GM13977 (cell line): ENCODE measurements around the gene PCBD1.

Experiments
- DNase-seq: peaks from one replicate; pipeline ENCODE4 v3.0.0; 2012; ENCODE audit warnings: low spot score
- in situ Hi-C: fragments of 300-500 bp; cut with MboI; formaldehyde crosslinking; loops from one replicate; pipeline ENCODE4 v1.12.0; 2022; ENCODE audit warnings: low sequenced_read_pairs, low pct_unique_long_range_greater_than_20kb, mixed read lengths, inconsistent platforms; ENCODE audit not compliant: unreplicated experiment
- TF ChIP-seq, protein P1 (sequence below): IDR thresholded peaks from 2 replicates; pipeline ENCODE4 v1.5.1; 2012; ENCODE audit warnings: mild to moderate bottlenecking, control low read depth; ENCODE audit not compliant: insufficient read depth; ENCODE audit errors: extremely low read depth, missing control alignments

PCBD1 gene

DNA sequence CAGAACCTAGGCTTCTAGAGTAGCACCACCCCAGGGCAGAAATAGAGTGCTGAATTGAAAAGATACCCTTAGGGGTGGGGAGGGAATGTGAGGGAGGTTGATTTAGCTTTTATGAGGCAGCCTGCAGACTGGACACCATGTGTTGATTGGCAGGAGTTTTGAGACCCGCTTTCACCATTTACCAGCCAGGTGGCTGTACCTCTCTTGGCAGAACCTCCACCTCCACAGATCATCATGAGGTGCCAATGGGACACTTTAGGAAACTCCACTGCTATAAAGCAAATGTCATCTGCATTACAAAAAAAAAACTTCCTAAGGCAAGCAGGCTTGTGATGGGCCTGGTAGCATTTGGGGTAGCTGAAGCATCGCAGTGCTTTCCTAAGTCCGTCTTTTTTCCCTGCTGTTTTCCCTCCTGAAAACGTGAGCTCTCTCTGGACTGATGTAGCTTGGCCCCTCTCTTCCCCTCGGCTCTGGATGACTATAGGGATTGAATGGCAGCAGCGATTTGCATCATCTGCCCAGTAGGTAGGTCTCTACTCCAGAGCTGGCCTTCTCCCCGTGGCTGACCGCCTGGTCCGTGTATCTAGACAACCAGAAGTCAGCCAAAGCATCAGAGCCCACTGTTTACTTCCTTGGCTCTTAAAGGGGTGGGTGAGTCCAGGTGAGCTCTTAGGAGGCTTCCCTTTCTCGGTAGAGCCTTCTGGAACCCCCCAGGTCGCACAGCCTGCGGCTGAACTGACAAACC, 1.3 kb downstream of the PCBD1 start:
- in situ Hi-C loops, result loop anchor here (25.0 kb wide), 1 partner anchor 325 kb away; no protein-coding TSS in a partner anchor
- no peak for DNase-seq
- TF ChIP-seq, protein P1, sequence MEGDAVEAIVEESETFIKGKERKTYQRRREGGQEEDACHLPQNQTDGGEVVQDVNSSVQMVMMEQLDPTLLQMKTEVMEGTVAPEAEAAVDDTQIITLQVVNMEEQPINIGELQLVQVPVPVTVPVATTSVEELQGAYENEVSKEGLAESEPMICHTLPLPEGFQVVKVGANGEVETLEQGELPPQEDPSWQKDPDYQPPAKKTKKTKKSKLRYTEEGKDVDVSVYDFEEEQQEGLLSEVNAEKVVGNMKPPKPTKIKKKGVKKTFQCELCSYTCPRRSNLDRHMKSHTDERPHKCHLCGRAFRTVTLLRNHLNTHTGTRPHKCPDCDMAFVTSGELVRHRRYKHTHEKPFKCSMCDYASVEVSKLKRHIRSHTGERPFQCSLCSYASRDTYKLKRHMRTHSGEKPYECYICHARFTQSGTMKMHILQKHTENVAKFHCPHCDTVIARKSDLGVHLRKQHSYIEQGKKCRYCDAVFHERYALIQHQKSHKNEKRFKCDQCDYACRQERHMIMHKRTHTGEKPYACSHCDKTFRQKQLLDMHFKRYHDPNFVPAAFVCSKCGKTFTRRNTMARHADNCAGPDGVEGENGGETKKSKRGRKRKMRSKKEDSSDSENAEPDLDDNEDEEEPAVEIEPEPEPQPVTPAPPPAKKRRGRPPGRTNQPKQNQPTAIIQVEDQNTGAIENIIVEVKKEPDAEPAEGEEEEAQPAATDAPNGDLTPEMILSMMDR, result no peak

DNA sequence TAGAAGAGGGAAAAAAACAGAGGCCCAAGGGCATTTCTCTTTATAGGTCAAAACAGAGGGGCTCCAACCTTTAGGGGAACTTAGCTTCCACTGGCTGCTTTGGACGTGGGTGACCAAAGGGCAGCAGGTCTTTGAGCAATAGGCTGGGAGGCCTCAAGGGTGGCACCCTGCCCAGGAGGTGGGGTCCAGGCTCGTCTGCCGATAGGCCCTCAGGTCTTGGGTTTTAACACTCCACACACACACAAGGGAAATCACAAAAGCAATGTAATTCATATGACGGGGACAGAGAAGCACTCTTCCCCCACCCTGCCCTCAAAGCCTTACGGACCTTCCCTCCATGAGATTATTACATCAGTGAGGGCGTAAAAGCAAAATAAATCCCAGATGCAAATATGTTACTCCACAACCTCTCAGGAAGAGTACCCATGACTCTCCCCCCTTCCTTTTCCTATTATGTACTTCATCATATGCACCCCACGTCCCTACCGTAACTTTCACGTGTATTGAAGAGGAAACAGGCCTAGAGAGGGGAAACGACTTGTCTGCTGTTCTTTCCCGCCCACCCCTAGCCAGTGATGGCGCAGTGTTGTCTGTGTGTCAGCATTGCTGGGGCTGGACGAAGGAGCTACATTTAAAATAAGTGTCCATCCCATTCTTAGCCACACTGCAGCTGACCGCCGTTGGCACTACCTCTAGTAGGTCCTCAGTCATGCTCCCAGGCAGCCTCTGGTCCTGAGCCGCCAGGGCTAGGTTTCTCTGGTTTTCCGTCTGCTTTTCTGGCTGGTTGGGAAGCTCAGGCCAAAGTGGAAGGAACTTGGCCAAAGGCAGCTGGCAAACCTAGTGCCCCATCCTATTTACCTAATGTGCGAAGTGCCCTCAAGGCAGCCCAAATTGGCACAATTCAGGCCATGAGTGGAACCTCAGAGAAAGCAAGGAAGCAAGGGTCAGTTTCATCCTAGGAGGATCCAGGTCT, 2.1 kb downstream of the PCBD1 start:
- TF ChIP-seq, protein P1, result no peak
- DNase-seq, result no peak
- in situ Hi-C loops, result loop anchor here (25.0 kb wide), 1 partner anchor 324 kb away; no protein-coding TSS in a partner anchor

DNA sequence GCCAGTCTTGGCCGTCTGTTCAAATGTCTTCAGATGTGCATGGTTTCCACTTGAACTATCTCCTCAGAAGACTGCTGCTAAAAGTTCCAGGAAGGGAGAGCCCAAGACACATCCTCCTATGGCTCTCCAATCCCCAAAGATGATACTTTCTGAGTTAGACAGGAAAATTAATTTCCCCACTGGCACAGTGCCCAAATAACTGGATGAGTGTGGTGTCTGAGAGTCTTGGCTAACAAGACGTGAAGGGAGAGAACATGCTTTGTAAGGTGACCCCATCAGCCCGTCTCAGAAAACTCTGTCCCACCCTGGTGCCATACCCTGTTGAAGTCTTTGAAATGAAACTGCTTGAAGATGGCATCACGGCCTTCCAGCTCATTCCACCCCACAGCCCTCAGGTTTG, 2.9 kb downstream of the PCBD1 start:
- no peak for DNase-seq
- TF ChIP-seq, protein P1, result no peak
- in situ Hi-C loops, result loop anchor here (25.0 kb wide), 1 partner anchor 323 kb away; no protein-coding TSS in a partner anchor

DNA sequence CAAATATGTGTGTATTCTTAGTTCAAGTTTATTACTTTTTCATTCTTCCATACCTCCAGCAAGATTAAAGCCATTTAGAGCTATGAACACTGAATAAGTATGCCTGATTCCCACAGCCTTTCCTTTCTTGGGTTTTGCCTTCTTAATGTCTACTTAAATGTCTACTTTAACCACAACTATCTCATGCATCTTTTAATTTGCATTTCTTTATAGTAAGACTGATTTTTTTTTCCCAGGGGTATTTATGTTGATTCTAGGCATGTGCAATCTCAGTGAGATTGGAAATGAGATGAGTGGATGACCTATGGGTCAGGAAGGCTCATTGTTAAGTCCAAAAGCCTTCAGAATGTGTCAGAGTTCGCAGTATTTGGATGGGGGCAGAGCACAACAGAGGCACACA, 3.6 kb downstream of the PCBD1 start:
- TF ChIP-seq, protein P1, result no peak
- DNase-seq, result no peak
- in situ Hi-C loops, result loop anchor here (25.0 kb wide), 1 partner anchor 322 kb away; no protein-coding TSS in a partner anchor

DNA sequence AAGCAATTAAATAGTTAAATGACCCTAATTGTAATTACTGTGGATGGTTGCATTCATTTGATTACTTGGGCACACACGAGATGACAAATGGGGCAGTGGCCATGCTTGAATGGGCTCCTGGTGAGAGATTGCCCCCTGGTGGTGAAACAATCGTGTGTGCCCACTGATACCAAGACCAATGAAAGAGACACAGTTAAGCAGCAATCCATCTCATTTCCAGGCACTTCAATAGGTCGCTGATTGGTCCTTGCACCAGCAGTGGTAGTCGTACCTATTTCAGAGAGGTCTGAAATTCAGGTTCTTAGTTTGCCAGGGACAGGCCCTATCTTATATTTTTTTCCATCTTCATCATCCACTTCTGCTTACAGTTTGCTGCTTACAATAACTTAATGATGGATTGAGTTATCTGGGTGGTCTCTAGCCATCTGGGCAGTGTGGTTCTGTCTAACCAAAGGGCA, 8.3 kb downstream of the PCBD1 start:
- in situ Hi-C loops, result loop anchor here (25.0 kb wide), 1 partner anchor 318 kb away; no protein-coding TSS in a partner anchor
- peak; percentile 77 for DNase-seq
- TF ChIP-seq, protein P1, result peak; percentile 80

DNA sequence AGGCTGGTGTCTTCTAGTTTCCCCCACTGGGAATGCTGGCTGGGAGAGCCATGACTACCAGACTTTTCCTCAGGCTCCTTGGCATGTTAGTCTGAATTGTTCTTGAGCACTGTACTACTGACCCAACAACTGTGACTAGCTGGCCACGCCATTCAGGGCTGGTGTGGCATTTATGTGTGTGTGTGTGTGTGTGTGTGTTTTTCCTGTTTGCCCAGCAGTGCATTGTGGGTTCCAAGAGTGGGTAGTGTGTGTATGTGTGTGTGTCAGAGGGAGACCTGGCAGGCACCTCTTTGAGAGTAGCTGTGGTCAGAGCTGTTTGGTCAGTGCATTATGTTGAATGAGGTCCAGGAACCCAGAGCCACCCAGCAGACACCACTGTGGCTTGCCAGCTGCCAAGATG, 9.2 kb downstream of the PCBD1 start:
- in situ Hi-C loops, result loop anchor here (10.0 to 25.0 kb wide), 2 partner anchors 64 to 317 kb away; partner anchors contain the start of gene SGPL1
- TF ChIP-seq, protein P1, result no peak
- no peak for DNase-seq
